WTC11 (cell line): ENCODE measurements around the gene H6PD. TPM values are rescaled to one million over a fixed set of nuclear protein-coding genes. Genes with fewer than 3 reads are reported as not detected.

Experiments used
- ATAC-seq: fragments of 200-7000 bp; cut with Tn5 transposase; 2 replicates; pipeline ENCODE4 v1.10.0; 2021; ENCODE audit warnings: mild to moderate bottlenecking, moderate library complexity
- CTCF ChIA-PET: fragments of 300-600 bp; sonication (Branson Sonifier 250); formaldehyde crosslinking; loops from one replicate; lab custom pipeline; 2021; ENCODE audit warnings: antibody characterized with exemption; lab: Charles Lee
- POLR2A ChIA-PET: fragments of 350-600 bp; sonication (Branson Sonifier 250); formaldehyde crosslinking; loops from one replicate; lab custom pipeline; 2021; ENCODE audit warnings: antibody characterized with exemption; lab: Charles Lee
- DNase-seq: peaks from one replicate; pipeline ENCODE4 v3.0.0; 2021; ENCODE audit warnings: low spot score
- H3K27ac Mint-ChIP-seq: 2 replicates; pipeline ENCODE4 v1.8.0; 2021; ENCODE audit warnings: mixed read lengths
- H3K27me3 Mint-ChIP-seq: 2 replicates; pipeline ENCODE4 v1.8.0; 2021; ENCODE audit warnings: low read depth, mild to moderate bottlenecking, moderate library complexity, mixed read lengths
- H3K36me3 Mint-ChIP-seq: 2 replicates; pipeline ENCODE4 v1.8.0; 2021; ENCODE audit warnings: mixed read lengths
- H3K4me1 Mint-ChIP-seq: 2 replicates; pipeline ENCODE4 v1.8.0; 2022; ENCODE audit warnings: mixed read lengths
- H3K4me3 Mint-ChIP-seq: 2 replicates; pipeline ENCODE4 v1.8.0; 2021; ENCODE audit warnings: mild to moderate bottlenecking, moderate library complexity, mixed read lengths
- H3K9me3 Mint-ChIP-seq: 2 replicates; pipeline ENCODE4 v1.8.0; 2021; ENCODE audit warnings: mixed read lengths
- ATF3 ChIP-seq: sonication (generic); formaldehyde crosslinking; conservative IDR thresholded peaks from 2 replicates; pipeline ENCODE4 v1.8.1; 2022; ENCODE audit warnings: mild to moderate bottlenecking, missing genetic modification reagents
- ATF6 ChIP-seq: sonication (generic); formaldehyde crosslinking; IDR thresholded peaks from 2 replicates; pipeline ENCODE4 v1.8.1; 2023; ENCODE audit warnings: mild to moderate bottlenecking, missing genetic modification reagents
- ELF4 ChIP-seq: sonication (generic); formaldehyde crosslinking; IDR thresholded peaks from 2 replicates; pipeline ENCODE4 v1.8.1; 2022; ENCODE audit warnings: low read depth, mild to moderate bottlenecking, moderate library complexity, missing genetic modification reagents
- ETV6 ChIP-seq: sonication (generic); formaldehyde crosslinking; IDR thresholded peaks from 2 replicates; pipeline ENCODE4 v1.8.1; 2022; ENCODE audit warnings: mild to moderate bottlenecking, missing genetic modification reagents
- FOXP1 ChIP-seq: sonication (generic); formaldehyde crosslinking; IDR thresholded peaks from 2 replicates; pipeline ENCODE4 v1.8.0; 2022; ENCODE audit warnings: missing genetic modification reagents, mild to moderate bottlenecking, moderate library complexity, borderline replicate concordance
- IRF2 ChIP-seq: sonication (generic); formaldehyde crosslinking; IDR thresholded peaks from 2 replicates; pipeline ENCODE4 v1.8.0; 2022; ENCODE audit warnings: low read depth, missing genetic modification reagents, borderline replicate concordance
- NFE2L1 ChIP-seq: sonication (generic); formaldehyde crosslinking; IDR thresholded peaks from 2 replicates; pipeline ENCODE4 v1.8.1; 2023; ENCODE audit warnings: missing genetic modification reagents
- NR1H2 ChIP-seq: sonication (generic); formaldehyde crosslinking; IDR thresholded peaks from 2 replicates; pipeline ENCODE4 v1.9.0; 2021; ENCODE audit warnings: mild to moderate bottlenecking, moderate library complexity, missing genetic modification reagents
- RORB ChIP-seq: fragments of 250-450 bp; sonication (Bioruptor Pico); IDR thresholded peaks from 2 replicates; pipeline ENCODE4 v1.9.0; 2021; ENCODE audit warnings: mild to moderate bottlenecking
- TP53 ChIP-seq: sonication (generic); formaldehyde crosslinking; IDR thresholded peaks from 2 replicates; pipeline ENCODE4 v1.8.1; 2023; ENCODE audit warnings: mild to moderate bottlenecking, missing genetic modification reagents
- ZBTB21 ChIP-seq: sonication (generic); formaldehyde crosslinking; IDR thresholded peaks from 2 replicates; pipeline ENCODE4 v1.8.1; 2023; ENCODE audit warnings: mild to moderate bottlenecking, missing genetic modification reagents, borderline replicate concordance
- ZNF121 ChIP-seq: sonication (generic); formaldehyde crosslinking; IDR thresholded peaks from 2 replicates; pipeline ENCODE4 v1.8.0; 2023; ENCODE audit warnings: missing genetic modification reagents
- ZNF138 ChIP-seq: sonication (generic); formaldehyde crosslinking; conservative IDR thresholded peaks from 2 replicates; pipeline ENCODE4 v1.8.1; 2022; ENCODE audit warnings: mild to moderate bottlenecking, moderate library complexity, missing genetic modification reagents
- ZNF219 ChIP-seq: sonication (generic); formaldehyde crosslinking; IDR thresholded peaks from 2 replicates; pipeline ENCODE4 v1.8.0; 2023; ENCODE audit warnings: missing genetic modification reagents, mild to moderate bottlenecking, borderline replicate concordance
- ZNF263 ChIP-seq: sonication (generic); formaldehyde crosslinking; IDR thresholded peaks from 2 replicates; pipeline ENCODE4 v1.8.1; 2022; ENCODE audit warnings: low read depth, mild to moderate bottlenecking, moderate library complexity, missing genetic modification reagents
- ZNF396 ChIP-seq: fragments of 250-450 bp; sonication (Bioruptor Pico); IDR thresholded peaks from 2 replicates; pipeline ENCODE4 v1.8.0; 2021; ENCODE audit warnings: mild to moderate bottlenecking, moderate library complexity, borderline replicate concordance
- ZNF416 ChIP-seq: fragments of 250-450 bp; sonication (Bioruptor Pico); IDR thresholded peaks from 2 replicates; pipeline ENCODE4 v1.9.0; 2021; ENCODE audit warnings: mild to moderate bottlenecking, inconsistent platforms
- total RNA-seq: library from RNA; stranded (reverse); gene quantifications from 3 replicates; pipeline ENCODE4 v1.2.3, GENCODE V29; 2021
- TF ChIP-seq, protein P1 (sequence below): fragments of 250-450 bp; sonication (Bioruptor Pico); IDR thresholded peaks from 2 replicates; pipeline ENCODE4 v1.9.0; 2021; ENCODE audit warnings: moderate library complexity, mild to moderate bottlenecking, inconsistent platforms, borderline replicate concordance
- TF ChIP-seq, protein P2 (sequence below): fragments of 250-450 bp; sonication (Bioruptor Pico); IDR thresholded peaks from 2 replicates; pipeline ENCODE4 v2.1.2; 2022; ENCODE audit warnings: mild to moderate bottlenecking, moderate library complexity
- TF ChIP-seq, protein P3 (sequence below): sonication (generic); formaldehyde crosslinking; IDR thresholded peaks from 2 replicates; pipeline ENCODE4 v1.8.1; 2022; ENCODE audit warnings: mild to moderate bottlenecking, moderate library complexity, missing genetic modification reagents

Gene H6PD
- total RNA-seq, 1 experiment from 2014 or later, result 7.4 TPM

- peak; percentile 85 for ATAC-seq
- Mint-ChIP-seq H3K4me3 (peak overlapping the region; percentile 70), H3K27ac (no peak overlapping the region), H3K27me3 (peaks cover 72% of the 10 kb centered on the region), H3K36me3 (no peaks in the 10 kb centered on the region), H3K9me3 (no peaks in the 10 kb centered on the region), H3K4me1 (peaks cover 28% of the 10 kb centered on the region)
- no peak for TF ChIP-seq NFE2L1
- TF ChIP-seq TP53 (CRISPR knock-in tag), result 0 out of 2 replicates have a peak, but pooled peaks have one; percentile 18
- ChIA-PET POLR2A (no interaction called here), CTCF (interaction anchor here (0.6 to 4.4 kb wide), 6 partner anchors 18 to 118 kb away, joined by 3 to 34 read pairs (median 16); no protein-coding TSS in a partner anchor)
- peak; percentile 71 for DNase-seq
These were observed 35.8 kb upstream of the H6PD start for GRCh38 chr1:9198538-9199361.

GRCh38 chr1:9200441-9200840 lies 34.1 kb upstream of the H6PD start:
- ChIA-PET CTCF (interaction anchor here (0.6 to 3.3 kb wide), 11 partner anchors 17 to 196 kb away, joined by 3 to 40 read pairs (median 5); partner anchors contain the start of gene H6PD), POLR2A (no interaction called here)
- ATAC-seq (no peak), DNase-seq (no peak)
- H3K4me1 Mint-ChIP-seq, result peaks cover 28% of the 10 kb centered on the region
- no peaks in the 10 kb centered on the region for H3K36me3 Mint-ChIP-seq
- TF ChIP-seq ATF3 (CRISPR knock-in tag), result no peak
- peaks cover 82% of the 10 kb centered on the region for H3K27me3 Mint-ChIP-seq
- H3K27ac Mint-ChIP-seq, result no peak overlapping the region
- no peak overlapping the region for H3K4me3 Mint-ChIP-seq
- H3K9me3 Mint-ChIP-seq, result no peaks in the 10 kb centered on the region

GRCh38 chr1:9201401-9202239 lies 33.0 kb upstream of the H6PD start:
- Mint-ChIP-seq H3K4me3 (peak overlapping the region; percentile 57), H3K4me1 (peaks cover 28% of the 10 kb centered on the region), H3K9me3 (no peaks in the 10 kb centered on the region), H3K27ac (no peak overlapping the region), H3K36me3 (no peaks in the 10 kb centered on the region), H3K27me3 (peaks cover 81% of the 10 kb centered on the region)
- no peak for DNase-seq
- ChIA-PET CTCF (interaction anchor here (0.7 to 3.3 kb wide), 21 partner anchors 10 to 352 kb away, joined by 3 to 40 read pairs (median 5); partner anchors contain the start of gene H6PD), POLR2A (interaction anchor here (0.5 to 0.9 kb wide), 4 partner anchors 14 to 1775 kb away, joined by 4 to 7 read pairs (median 5); no protein-coding TSS in a partner anchor)
- no peak for ATAC-seq
- TF ChIP-seq, protein P1, sequence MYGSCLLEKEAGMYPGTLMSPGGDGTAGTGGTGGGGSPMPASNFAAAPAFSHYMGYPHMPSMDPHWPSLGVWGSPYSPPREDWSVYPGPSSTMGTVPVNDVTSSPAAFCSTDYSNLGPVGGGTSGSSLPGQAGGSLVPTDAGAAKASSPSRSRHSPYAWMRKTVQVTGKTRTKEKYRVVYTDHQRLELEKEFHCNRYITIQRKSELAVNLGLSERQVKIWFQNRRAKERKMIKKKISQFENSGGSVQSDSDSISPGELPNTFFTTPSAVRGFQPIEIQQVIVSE, result no peak
- TF ChIP-seq ELF4 (CRISPR knock-in tag) (peak; percentile 34; the same call in 1 of the 2 replicates), ZNF138 (0 out of 2 replicates have a peak, but pooled peaks have one; percentile 31), ATF6 (CRISPR knock-in tag) (no peak), FOXP1 (no peak), ZBTB21 (CRISPR knock-in tag) (no peak), RORB (CRISPR knock-in tag) (no peak), IRF2 (CRISPR knock-in tag) (no peak), ETV6 (CRISPR knock-in tag) (no peak), TP53 (CRISPR knock-in tag) (no peak), ZNF121 (no peak), ZNF219 (no peak), NR1H2 (no peak), ZNF263 (CRISPR knock-in tag) (peak; percentile 98), ZNF416 (no peak), ZNF396 (CRISPR knock-in tag) (no peak)
- TF ChIP-seq, protein P2, sequence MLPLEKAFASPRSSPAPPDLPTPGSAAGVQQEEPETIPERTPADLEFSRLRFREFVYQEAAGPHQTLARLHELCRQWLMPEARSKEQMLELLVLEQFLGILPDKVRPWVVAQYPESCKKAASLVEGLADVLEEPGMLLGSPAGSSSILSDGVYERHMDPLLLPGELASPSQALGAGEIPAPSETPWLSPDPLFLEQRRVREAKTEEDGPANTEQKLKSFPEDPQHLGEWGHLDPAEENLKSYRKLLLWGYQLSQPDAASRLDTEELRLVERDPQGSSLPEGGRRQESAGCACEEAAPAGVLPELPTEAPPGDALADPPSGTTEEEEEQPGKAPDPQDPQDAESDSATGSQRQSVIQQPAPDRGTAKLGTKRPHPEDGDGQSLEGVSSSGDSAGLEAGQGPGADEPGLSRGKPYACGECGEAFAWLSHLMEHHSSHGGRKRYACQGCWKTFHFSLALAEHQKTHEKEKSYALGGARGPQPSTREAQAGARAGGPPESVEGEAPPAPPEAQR (CRISPR knock-in tag), result no peak
- TF ChIP-seq, protein P3, sequence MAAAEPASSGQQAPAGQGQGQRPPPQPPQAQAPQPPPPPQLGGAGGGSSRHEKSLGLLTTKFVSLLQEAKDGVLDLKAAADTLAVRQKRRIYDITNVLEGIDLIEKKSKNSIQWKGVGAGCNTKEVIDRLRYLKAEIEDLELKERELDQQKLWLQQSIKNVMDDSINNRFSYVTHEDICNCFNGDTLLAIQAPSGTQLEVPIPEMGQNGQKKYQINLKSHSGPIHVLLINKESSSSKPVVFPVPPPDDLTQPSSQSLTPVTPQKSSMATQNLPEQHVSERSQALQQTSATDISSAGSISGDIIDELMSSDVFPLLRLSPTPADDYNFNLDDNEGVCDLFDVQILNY (CRISPR knock-in tag), result no peak
